ENCODE measurements around the gene NPHP4.

Gene NPHP4

DNA sequence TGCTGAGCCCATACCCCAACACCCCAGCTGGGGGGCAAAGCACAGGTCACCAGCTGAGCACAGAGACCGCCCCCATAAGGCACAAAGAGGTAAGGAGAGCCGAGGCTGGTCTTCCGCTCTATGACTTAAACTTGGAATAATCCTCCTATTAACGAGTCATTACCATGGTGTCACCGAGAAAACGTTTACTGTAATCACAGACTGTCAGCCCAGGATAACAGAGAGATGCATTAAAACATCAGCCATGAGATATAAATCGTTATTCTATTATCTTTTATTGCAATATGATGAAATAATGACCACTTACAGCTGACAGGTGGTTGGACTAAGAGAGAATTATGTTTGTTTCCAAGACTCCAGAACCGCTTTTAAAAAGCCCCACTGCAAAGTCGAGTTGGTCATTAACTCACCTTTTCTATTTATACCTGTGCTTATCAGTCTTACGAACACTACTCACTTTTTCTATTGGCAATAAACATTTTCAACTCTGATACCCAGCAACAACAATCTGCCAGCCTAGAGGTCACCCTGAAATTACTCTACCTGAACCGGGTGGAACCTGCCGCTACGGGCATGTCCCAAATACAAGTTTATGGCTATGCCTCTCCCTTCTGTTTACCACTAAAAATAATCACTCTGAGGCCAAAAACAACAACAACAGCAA, 21.5 kb downstream of the NPHP4 start:
- no peak for FAIRE-seq

DNA sequence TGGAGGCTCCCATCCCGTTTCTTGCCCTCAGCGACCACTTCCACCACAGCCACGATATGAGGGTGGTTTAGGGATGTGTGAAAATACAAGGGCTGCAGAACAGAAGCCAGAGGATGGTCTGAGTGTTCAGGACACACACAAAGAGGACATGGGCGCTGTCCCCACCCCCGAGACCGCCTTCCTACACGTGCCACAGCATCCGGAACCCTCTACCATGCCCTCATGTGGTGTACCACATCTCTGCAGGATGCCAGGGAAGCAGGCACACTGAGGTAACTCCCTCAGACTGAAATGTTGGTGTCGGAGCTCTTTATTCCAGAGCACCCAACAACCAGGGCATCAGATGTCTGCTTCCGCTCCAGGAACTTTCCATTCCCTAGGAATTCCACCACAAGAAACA, 23.1 kb downstream of the NPHP4 start:
- no peak for FAIRE-seq

DNA sequence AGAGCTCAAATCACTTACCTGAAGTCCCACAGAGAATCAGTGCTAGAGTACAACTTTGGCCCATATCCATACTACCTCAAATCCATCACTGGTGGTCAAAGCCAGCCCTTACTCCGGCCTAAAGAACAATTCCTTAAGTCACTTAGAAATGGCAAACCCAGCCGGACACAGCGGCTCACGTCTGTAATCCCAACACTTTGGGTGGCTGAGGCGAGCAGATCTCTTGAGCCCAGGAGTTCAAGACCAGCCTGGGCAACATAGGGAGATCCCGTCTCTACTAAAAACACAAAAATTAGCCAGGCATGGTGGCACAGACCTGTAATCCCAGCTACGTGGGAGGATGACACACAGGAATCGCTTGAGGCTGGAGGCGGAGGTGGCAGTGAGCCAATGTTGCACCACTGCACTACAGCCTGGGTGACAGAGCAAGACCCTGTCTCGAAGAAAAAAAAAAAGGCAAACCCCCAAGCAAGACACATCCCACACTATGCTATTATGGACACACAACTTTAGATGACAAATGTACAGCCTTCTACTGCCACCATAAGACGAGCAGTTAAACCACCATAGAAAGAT, 24.0 kb downstream of the NPHP4 start:
- no peak for FAIRE-seq

DNA sequence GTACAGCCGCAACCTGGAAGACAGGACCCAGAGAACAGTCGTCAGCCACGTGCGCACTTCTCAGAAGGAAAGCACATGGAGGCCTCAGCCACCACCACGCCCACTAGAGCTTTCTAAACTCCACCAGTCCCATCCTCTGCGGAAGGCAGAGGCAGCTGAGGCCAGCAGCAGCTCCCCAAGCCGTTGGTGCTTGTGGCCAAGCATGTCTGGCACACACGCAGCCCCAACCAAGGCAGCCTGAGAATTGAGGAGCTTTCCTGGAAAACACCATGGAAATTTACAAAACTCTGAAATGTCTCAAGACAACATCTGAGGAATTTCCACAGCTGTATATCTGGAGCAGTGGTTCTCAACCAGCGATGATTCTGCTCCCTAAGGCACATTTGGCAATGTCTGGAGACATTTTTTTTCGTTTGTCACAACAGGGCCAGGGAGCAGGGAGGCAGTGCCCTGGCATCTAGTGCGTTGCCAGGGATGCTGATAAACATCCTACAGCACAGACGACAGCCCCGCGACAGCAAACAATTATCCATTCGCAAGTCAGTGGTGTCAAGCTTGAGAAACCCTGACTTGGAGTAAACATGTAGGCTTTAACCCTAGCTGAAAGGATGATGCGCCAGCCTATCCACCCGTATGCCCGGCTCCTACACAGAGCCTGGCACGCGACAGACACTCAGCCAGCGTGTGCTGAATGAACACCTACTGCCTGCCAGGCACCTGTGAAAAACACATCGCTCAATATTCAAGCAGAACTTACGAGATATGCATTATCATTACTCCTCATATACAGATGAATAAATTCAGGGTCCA, 24.7 kb downstream of the NPHP4 start:
- FAIRE-seq, result no peak

DNA sequence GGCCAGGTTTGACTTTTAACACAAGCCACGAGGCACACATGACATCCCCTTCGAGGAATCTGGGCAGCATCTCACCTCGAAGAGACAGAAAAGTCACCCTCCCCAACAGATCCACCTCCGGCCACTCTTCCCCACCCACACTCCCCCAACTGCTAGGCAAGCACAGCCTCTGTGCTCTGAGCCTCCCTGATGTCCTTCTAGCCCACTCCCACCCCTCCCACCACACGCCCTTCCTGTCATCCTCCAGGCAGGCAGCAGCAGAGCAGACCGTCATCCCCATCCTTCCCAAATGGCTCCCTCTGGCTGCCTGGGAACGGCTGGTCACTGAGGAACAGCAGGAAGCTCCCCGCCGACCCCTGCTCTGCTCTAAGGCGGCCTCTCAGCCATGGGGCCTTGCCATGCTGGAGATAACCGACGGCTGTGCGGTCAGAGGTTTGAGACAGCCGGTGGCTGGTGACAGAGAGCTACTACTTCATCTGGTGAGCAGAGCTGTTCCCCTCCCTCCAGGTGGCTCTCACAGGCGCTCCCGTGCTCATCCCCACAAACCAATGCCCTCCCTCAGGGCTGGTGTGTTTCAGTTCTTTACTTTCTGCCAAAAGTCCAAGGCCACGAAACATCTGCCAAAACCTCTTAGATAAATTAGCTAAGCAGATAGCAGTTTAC, 25.6 kb downstream of the NPHP4 start:
- no peak for FAIRE-seq

DNA sequence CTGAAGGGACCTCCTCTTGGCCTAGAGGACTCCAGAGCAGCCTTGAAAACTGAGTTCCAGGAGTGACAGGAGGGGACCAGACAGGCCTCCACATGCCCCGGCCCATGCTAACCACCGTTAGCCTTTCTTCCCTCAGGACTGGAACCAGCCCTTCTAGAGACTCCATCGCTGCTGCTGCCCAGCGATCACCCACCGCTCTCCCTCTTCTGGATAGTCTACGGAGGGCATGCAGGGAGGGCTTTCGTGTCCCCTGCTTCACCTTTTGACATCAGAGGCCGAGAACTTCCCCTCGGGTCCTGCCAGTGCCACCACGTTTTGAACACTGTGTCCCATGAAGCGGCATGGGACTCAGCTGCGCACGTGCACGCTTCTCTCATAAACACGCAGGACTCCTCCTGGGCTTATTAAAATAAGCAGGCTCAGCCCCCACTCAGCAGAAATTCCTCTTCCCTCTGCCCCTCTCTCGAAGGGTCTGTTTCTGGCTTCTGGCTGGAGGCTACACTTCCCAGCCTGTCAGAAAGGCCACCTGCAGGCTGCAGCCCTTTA, 26.6 kb downstream of the NPHP4 start:
- FAIRE-seq, result no peak

- FAIRE-seq, result no peak
Observed at GRCh38 chr1:5962265-5963105, 29.7 kb downstream of the NPHP4 start.

- no peak for FAIRE-seq
Observed at GRCh38 chr1:5961601-5962000, 30.6 kb downstream of the NPHP4 start.

DNA sequence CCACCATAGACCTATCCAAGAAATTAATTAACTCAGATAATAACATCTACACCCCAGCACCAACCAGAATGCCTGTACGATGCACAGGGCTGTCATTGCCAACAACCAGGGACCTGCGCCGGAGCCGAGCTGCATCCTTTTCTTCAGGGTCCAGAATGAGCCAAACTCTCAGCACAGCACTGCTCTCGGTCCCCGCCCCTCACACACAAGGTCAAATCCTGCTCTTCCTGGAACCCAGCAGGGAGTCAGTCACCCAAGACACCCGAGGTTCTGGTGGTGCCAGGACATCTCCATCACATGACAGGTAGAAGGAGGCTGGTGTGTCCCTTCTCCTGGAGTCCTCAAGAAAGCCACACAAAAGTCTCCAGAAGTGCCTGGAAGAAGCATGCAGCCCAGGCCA, 31.9 kb downstream of the NPHP4 start:
- FAIRE-seq, result no peak

- no peak for FAIRE-seq
Observed at GRCh38 chr1:5959667-5960230, 32.5 kb downstream of the NPHP4 start.

- no peak for FAIRE-seq
Observed at GRCh38 chr1:5959087-5959486, 33.1 kb downstream of the NPHP4 start.

- no peak for FAIRE-seq
Observed at GRCh38 chr1:5956022-5956830, 36.0 kb downstream of the NPHP4 start.

DNA sequence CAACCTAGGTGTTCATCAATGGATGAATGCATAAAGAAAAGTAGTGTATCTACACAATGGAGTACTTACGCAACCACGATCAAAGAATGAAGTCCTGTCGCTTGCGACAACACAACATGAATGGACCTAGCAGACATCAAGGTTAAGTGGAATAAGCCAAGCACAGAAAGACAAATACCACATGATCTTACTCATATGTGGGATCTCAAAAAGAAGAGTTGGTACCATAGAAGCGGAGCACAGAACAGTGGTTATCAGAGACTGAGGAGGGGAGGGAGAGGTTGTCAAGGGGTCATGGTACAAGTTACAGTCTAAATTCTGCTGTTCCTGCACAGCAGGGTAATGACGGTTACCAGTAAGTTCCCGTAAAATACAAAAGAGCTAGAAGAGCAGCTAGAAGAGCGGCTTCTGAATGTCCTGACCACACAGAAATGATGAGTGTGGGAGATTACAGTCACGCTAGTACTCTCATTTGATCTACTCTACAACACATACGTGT, 36.7 kb downstream of the NPHP4 start:
- no peak for FAIRE-seq

GRCh38 chr1:5954964-5955363, 37.3 kb downstream of the NPHP4 start:
- FAIRE-seq, result no peak

DNA sequence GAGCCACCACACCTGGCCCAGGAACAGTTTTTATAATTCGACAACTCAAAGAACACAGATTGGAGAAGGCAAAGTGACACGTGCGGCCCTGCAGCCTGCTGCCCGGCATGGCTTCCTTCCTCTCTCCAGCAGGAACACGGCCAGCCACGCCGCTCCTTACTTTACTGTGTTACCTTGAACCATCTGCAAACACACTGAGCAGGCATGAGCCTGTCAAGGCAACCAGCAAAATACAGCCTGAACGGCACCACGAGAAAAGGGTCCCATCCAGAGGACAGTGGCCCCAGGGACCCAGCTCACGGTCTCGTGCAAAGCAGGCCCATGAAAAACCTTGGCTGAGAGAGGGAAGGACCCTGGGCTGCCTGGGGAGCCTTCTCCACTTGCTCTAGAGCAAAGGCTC, 38.8 kb downstream of the NPHP4 start:
- no peak for FAIRE-seq

DNA sequence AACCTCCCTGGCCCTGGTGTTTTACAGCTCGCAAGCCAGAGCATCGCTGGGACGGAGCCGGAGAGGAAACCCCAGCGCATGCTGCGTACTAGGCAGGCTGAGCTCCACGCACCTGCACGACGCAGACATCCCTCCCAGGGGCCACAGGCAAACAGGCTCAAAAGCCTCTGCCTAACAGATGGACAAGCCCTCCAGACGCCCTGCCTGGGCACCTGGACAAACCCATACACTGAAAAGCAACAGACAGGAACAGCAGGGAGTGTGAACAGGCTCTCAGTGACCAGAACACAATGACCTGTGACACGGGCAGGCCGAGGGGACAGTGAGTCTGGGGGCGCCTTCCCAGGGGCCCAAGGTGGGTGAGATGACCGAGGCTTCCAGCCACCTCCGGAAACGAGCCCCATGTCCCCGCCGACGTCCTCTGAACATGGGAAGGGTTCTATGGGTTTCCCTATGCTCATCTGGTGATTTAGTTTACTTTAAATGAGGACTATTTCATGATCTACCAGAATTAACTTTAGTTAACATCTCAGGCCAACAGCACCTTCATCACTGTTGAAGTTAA, 40.3 kb downstream of the NPHP4 start:
- no peak for FAIRE-seq

DNA sequence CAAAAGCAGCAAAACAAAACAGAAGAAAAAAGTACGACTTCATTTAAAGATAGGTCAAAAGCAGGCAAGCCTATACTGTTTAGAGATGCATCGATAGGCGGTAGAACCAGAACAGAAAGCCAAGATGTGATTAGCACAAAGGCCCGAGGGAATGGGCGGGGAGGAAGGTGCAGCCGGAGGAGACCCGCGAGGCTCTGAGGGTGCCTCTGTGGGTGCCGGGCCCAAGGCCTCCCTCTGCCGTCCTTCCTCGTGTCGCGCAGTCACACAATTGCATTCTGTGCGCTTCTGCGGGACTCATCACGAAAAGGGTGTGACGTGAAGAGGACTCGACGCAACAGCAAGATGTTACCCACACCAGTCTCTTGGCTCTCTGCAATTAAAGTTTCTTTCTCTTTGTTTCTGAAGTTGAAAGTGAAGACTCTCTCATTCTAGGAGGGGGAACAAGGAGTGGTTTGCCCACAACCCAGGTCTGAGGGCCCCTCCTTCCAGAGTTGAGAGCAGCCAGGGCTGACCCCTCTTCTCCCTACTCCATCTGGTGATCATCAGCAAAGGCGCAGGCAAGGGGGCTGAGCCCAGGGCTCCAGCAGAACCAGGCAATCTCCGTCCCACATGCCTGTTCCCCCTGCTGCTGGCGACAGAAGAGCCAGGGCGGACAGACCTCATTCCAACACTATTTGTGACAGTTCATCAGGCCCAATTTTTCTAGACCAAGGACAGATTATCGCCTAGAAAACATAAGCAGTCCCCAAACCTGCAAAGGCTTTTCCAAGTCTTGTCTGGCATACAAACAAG, 41.0 kb downstream of the NPHP4 start:
- FAIRE-seq, result no peak

DNA sequence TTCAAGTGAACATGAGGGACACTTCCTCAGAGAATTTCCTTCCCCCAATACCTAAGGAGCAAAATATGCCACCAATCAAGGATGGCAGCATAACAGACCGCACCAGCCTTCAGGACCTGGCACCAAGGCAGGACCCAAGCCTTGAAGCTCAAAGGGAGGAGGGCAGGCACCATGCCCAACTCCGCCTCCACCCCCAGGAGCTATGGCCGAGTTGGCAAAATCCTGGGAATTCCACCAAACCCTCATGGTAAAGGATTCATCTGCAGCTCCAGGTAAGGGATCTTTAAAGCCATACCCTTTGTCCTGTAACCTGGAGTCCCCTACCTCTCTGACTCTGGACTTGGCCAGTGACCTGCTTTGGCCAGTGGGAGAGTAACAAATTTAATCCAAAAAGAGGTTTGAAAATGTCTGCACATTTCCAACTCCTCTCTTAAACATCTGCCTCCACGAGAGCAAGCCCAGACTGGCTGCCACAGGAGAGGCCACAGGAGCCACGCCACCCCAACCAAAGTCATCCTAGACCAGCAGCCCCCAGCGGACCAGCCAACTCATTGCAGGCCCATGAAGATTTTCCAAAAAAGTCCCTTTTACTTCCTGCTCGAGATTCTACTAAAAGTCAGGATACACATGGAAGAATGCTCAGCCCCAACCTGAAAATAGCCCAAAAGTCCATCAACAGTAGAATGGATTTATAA, 41.9 kb downstream of the NPHP4 start:
- no peak for FAIRE-seq

DNA sequence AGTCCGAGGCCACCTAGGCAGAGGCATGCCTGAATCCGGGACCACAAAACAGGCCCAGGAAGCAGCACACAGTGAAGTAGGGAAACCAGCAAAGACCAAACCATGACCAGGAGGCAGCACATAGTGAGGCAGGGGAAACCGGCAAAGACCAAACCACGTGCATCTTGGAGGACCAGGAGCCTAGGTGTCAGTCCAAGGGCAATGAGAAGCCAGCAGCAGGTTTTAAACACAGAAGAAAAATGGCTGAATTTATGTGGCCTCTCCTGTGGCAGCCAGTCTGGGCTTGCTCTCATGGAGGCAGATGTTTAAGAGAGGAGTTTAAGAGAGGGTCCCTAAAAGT, 42.5 kb downstream of the NPHP4 start:
- no peak for FAIRE-seq

Data from colon (tissue), 2 donors.